ENCODE results near the gene TFAP2A. TPM values are rescaled to one million over a fixed set of nuclear protein-coding genes. Genes with fewer than 3 reads are reported as not detected.

Gene TFAP2A
- total and polyA plus RNA-seq, 2 donors from 2014 or later, result 10.1 to 16.2 TPM

DNA sequence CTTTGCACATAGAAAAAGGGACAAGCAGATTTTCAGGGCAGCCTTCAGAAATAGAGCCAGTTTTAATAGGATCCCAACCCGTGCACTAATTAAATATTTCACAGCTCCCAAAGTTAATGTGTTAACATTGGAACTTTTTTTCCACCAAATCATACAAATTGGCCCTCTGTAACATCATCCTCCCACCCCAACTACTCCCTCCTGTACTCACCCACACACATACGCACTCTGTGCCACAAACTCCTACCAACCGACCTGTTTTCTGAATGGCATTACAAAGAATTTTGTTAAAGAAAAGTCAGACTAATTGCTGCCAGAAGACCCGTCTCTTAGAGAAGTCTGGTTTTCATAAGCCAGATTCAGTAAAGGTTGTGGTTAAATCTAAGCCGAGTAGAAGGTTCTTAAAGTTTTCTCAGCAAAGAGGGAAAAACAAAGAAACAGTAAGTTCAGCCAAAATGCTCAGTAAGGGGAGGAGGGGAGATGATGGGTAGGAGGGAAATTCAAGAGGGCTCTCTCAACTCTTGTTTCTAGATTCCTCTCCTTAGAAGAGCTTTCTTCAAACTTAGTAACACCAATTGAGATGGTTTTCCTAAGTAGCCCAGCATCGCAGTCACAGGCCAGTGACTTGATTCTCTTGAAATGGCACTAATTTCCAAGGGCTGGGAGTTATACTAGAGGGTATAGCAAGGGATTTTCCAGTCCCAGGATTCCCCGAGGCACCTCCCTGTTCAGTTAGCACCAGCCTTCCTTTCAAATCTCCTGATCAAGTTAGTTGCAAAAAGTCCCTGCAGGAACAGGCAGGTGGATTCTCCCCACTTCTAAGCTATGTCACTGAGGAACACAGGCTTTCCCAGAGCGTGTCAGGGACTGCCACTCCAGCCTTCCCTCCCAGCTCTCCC lies 27.9 kb downstream of the TFAP2A start:
- DNase-seq (peak in 1 of 5 donors; percentile 34), FAIRE-seq (no peak)
- Histone ChIP-seq H3K9me3 (ENCODE audit: control insufficient read depth in 2 of 3, insufficient read depth in 1 of 3, low read length in 3 of 3) (no peaks in the 10 kb centered on the region), H3K9ac (ENCODE audit: low read length in 3 of 3) (no peak overlapping the region), H3K4me3 (ENCODE audit: low read length in 3 of 3) (no peak overlapping the region), H3K27ac (ENCODE audit: low read depth in 2 of 2, low read length in 2 of 2) (no peak overlapping the region), H3K36me3 (ENCODE audit: control insufficient read depth in 2 of 3, insufficient read depth in 3 of 3, low read length in 3 of 3) (no peaks in the 10 kb centered on the region), H3K27me3 (ENCODE audit: control insufficient read depth, insufficient read depth, low read length) (peaks cover 83% of the 10 kb centered on the region), H3K4me1 (ENCODE audit: control insufficient read depth in 2 of 3, insufficient read depth in 2 of 3, low read depth in 1 of 3, low read length in 3 of 3) (peaks cover 0 to 3% (median 0%) of the 10 kb centered on the region in 3 donors)
- TF ChIP-seq, protein P1, sequence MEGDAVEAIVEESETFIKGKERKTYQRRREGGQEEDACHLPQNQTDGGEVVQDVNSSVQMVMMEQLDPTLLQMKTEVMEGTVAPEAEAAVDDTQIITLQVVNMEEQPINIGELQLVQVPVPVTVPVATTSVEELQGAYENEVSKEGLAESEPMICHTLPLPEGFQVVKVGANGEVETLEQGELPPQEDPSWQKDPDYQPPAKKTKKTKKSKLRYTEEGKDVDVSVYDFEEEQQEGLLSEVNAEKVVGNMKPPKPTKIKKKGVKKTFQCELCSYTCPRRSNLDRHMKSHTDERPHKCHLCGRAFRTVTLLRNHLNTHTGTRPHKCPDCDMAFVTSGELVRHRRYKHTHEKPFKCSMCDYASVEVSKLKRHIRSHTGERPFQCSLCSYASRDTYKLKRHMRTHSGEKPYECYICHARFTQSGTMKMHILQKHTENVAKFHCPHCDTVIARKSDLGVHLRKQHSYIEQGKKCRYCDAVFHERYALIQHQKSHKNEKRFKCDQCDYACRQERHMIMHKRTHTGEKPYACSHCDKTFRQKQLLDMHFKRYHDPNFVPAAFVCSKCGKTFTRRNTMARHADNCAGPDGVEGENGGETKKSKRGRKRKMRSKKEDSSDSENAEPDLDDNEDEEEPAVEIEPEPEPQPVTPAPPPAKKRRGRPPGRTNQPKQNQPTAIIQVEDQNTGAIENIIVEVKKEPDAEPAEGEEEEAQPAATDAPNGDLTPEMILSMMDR (IDR thresholded peaks at IDR 0.05; ENCODE audit: borderline replicate concordance, extremely low read depth, insufficient read depth), result no peak
- intact Hi-C loops (cut with DNase I), result no loop called here

DNA sequence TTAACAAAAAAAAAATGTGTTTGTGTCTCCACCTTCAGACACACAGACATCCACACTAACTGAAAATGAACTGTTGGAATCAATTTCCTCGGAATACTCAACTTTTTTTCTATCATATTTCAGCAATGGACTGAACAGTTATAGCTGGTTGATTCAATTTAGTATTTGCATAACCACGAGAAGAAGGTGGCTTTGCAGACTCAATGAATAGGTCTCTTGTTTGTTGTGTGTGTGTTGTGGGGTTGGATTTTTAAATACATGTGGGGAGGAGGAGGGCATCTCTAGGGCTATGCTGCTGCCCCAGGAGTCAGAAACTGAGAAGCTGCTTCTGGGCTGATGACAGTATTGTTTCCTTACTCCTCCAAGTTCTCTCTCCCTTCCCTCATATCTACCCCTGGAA lies 28.7 kb downstream of the TFAP2A start:
- DNase-seq (peak in 1 of 5 donors; percentile 35), FAIRE-seq (no peak)
- Histone ChIP-seq H3K36me3 (ENCODE audit: control insufficient read depth in 2 of 3, insufficient read depth in 3 of 3, low read length in 3 of 3) (no peaks in the 10 kb centered on the region), H3K27ac (ENCODE audit: low read depth in 2 of 2, low read length in 2 of 2) (no peak overlapping the region), H3K9ac (ENCODE audit: low read length in 3 of 3) (no peak overlapping the region), H3K4me1 (ENCODE audit: control insufficient read depth in 2 of 3, insufficient read depth in 2 of 3, low read depth in 1 of 3, low read length in 3 of 3) (peaks cover 0 to 3% (median 0%) of the 10 kb centered on the region in 3 donors), H3K4me3 (ENCODE audit: low read length in 3 of 3) (no peak overlapping the region), H3K27me3 (ENCODE audit: control insufficient read depth, insufficient read depth, low read length) (peaks cover 81% of the 10 kb centered on the region), H3K9me3 (ENCODE audit: control insufficient read depth in 2 of 3, insufficient read depth in 1 of 3, low read length in 3 of 3) (no peaks in the 10 kb centered on the region)
- intact Hi-C loops (cut with DNase I), result no loop called here
- TF ChIP-seq, protein P1 (IDR thresholded peaks at IDR 0.05; ENCODE audit: borderline replicate concordance, extremely low read depth, insufficient read depth), result no peak

DNA sequence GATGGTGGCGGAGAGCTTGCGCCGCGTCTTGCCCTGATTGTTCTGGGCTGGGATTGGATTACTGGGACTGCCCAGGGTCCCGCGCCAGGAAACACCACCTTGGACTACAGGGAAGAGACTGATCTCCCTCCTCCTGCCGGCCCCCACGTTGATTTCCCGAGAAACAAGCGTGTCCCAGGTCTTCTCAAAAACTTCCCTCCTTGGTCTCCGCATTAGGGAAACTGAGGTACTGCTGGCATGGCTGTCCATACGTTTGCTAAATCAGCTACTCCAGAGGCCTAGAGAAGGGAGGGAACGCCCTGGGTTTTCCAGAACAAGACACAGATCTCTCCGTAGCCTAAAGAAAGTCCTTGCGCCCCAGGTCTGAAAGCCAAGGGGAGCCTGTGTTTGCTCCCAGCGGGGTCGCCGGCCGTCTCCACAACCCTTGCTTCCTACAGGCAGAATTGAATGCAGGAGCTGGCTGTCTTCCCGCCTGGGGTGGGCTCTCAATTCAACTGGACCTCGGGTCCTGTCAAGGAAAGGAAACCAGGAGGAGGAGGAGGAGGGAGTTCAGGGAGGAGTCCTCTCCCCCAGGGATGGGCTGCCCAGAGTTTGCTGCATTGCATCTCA lies 29.2 kb downstream of the TFAP2A start:
- Histone ChIP-seq H3K36me3 (ENCODE audit: control insufficient read depth in 2 of 3, insufficient read depth in 3 of 3, low read length in 3 of 3) (no peaks in the 10 kb centered on the region), H3K4me3 (ENCODE audit: low read length in 3 of 3) (no peak overlapping the region), H3K9me3 (ENCODE audit: control insufficient read depth in 2 of 3, insufficient read depth in 1 of 3, low read length in 3 of 3) (no peaks in the 10 kb centered on the region), H3K27me3 (ENCODE audit: control insufficient read depth, insufficient read depth, low read length) (peaks cover 83% of the 10 kb centered on the region), H3K9ac (ENCODE audit: low read length in 3 of 3) (no peak overlapping the region), H3K27ac (ENCODE audit: low read depth in 2 of 2, low read length in 2 of 2) (no peak overlapping the region), H3K4me1 (ENCODE audit: control insufficient read depth in 2 of 3, insufficient read depth in 2 of 3, low read depth in 1 of 3, low read length in 3 of 3) (peaks cover 0 to 3% (median 0%) of the 10 kb centered on the region in 3 donors)
- DNase-seq (peak in 1 of 5 donors; percentile 19), FAIRE-seq (no peak)
- intact Hi-C loops (cut with DNase I), result no loop called here
- TF ChIP-seq, protein P1 (IDR thresholded peaks at IDR 0.05; ENCODE audit: borderline replicate concordance, extremely low read depth, insufficient read depth), result no peak

Data from kidney (tissue), 14 donors.